ENCODE results near the gene INTS3. TPM values are rescaled to one million over a fixed set of nuclear protein-coding genes. Genes with fewer than 3 reads are reported as not detected.
A peak's percentile ranks its signal among the peaks of the same experiment; 100 is the strongest.

The INTS3 gene
- total RNA-seq, 2 donors from 2014 or later: 49.5 to 103 TPM

GRCh38 chr1:153790313-153790965, 62.6 kb downstream of the INTS3 start:
- Mint-ChIP-seq H3K4me1 (peaks cover 9% of the 10 kb centered on the region), H3K36me3 (ENCODE audit: low read depth) (no peaks in the 10 kb centered on the region), H3K9me3 (no peaks in the 10 kb centered on the region), H3K4me3 (peak overlapping the region; percentile 46), H3K27ac (peak overlapping the region; percentile 15), H3K27me3 (peaks cover 8% of the 10 kb centered on the region)
- no peak for ATAC-seq (replicated peaks)

- H3K36me3 Mint-ChIP-seq (ENCODE audit: low read depth): no peaks in the 10 kb centered on the region
- ATAC-seq (replicated peaks): peak; percentile 90
- peak overlapping the region; percentile 46 for H3K4me3 Mint-ChIP-seq
- no peaks in the 10 kb centered on the region for H3K9me3 Mint-ChIP-seq
- H3K27me3 Mint-ChIP-seq: peaks cover 8% of the 10 kb centered on the region
- H3K4me1 Mint-ChIP-seq: peaks cover 9% of the 10 kb centered on the region
- H3K27ac Mint-ChIP-seq: peak overlapping the region; percentile 15
Measured at GRCh38 chr1:153790966-153791647, 63.3 kb downstream of the INTS3 start.

GRCh38 chr1:153791648-153792253, 63.9 kb downstream of the INTS3 start:
- H3K4me3 Mint-ChIP-seq: peak overlapping the region; percentile 46
- no peaks in the 10 kb centered on the region for H3K36me3 Mint-ChIP-seq (ENCODE audit: low read depth)
- H3K27ac Mint-ChIP-seq: no peak overlapping the region
- peak; percentile 73 for ATAC-seq (replicated peaks)
- H3K9me3 Mint-ChIP-seq: no peaks in the 10 kb centered on the region
- H3K27me3 Mint-ChIP-seq: peaks cover 8% of the 10 kb centered on the region
- H3K4me1 Mint-ChIP-seq: peaks cover 9% of the 10 kb centered on the region

GRCh38 chr1:153792631-153793041, 64.8 kb downstream of the INTS3 start:
- ATAC-seq (replicated peaks): no peak

GRCh38 chr1:153793261-153793972, 65.6 kb downstream of the INTS3 start:
- H3K9me3 Mint-ChIP-seq: no peaks in the 10 kb centered on the region
- no peak overlapping the region for H3K4me3 Mint-ChIP-seq
- no peak overlapping the region for H3K27ac Mint-ChIP-seq
- H3K4me1 Mint-ChIP-seq: peaks cover 9% of the 10 kb centered on the region
- no peaks in the 10 kb centered on the region for H3K27me3 Mint-ChIP-seq
- no peaks in the 10 kb centered on the region for H3K36me3 Mint-ChIP-seq (ENCODE audit: low read depth)
- no peak for ATAC-seq (replicated peaks)

More at GRCh38 chr1:153792631-153793041, 64.8 kb downstream of the INTS3 start:
- peaks cover 9% of the 10 kb centered on the region for H3K4me1 Mint-ChIP-seq
- peak overlapping the region; percentile 32 for H3K27ac Mint-ChIP-seq
- no peak overlapping the region for H3K4me3 Mint-ChIP-seq
- no peaks in the 10 kb centered on the region for H3K36me3 Mint-ChIP-seq (ENCODE audit: low read depth)
- peaks cover 5% of the 10 kb centered on the region for H3K27me3 Mint-ChIP-seq
- H3K9me3 Mint-ChIP-seq: no peaks in the 10 kb centered on the region

GRCh38 chr1:153793973-153794615, 66.2 kb downstream of the INTS3 start:
- ATAC-seq (replicated peaks): no peak
- H3K27ac Mint-ChIP-seq: no peak overlapping the region
- H3K4me3 Mint-ChIP-seq: no peak overlapping the region
- peaks cover 9% of the 10 kb centered on the region for H3K4me1 Mint-ChIP-seq
- no peaks in the 10 kb centered on the region for H3K36me3 Mint-ChIP-seq (ENCODE audit: low read depth)
- no peaks in the 10 kb centered on the region for H3K27me3 Mint-ChIP-seq
- H3K9me3 Mint-ChIP-seq: no peaks in the 10 kb centered on the region

- no peak for ATAC-seq (replicated peaks)
- no peak overlapping the region for H3K27ac Mint-ChIP-seq
Measured at GRCh38 chr1:153794624-153795329, 66.9 kb downstream of the INTS3 start.

GRCh38 chr1:153795330-153795837, 67.5 kb downstream of the INTS3 start:
- Mint-ChIP-seq H3K4me3 (no peak overlapping the region), H3K27me3 (no peaks in the 10 kb centered on the region), H3K27ac (no peak overlapping the region), H3K4me1 (peaks cover 4% of the 10 kb centered on the region), H3K36me3 (ENCODE audit: low read depth) (no peaks in the 10 kb centered on the region), H3K9me3 (no peaks in the 10 kb centered on the region)
- ATAC-seq (replicated peaks): no peak

More at GRCh38 chr1:153794624-153795329, 66.9 kb downstream of the INTS3 start:
- Mint-ChIP-seq H3K4me3 (no peak overlapping the region), H3K4me1 (peaks cover 8% of the 10 kb centered on the region), H3K27me3 (no peaks in the 10 kb centered on the region), H3K36me3 (ENCODE audit: low read depth) (no peaks in the 10 kb centered on the region), H3K9me3 (no peaks in the 10 kb centered on the region)

- no peak overlapping the region for H3K27ac Mint-ChIP-seq
- H3K4me3 Mint-ChIP-seq: no peak overlapping the region
- no peaks in the 10 kb centered on the region for H3K27me3 Mint-ChIP-seq
- no peaks in the 10 kb centered on the region for H3K9me3 Mint-ChIP-seq
- H3K36me3 Mint-ChIP-seq (ENCODE audit: low read depth): no peaks in the 10 kb centered on the region
- no peak for ATAC-seq (replicated peaks)
- no peaks in the 10 kb centered on the region for H3K4me1 Mint-ChIP-seq
Measured at GRCh38 chr1:153795934-153796785, 68.3 kb downstream of the INTS3 start.

GRCh38 chr1:153796786-153797659, 69.2 kb downstream of the INTS3 start:
- Mint-ChIP-seq H3K4me3 (no peak overlapping the region), H3K9me3 (no peaks in the 10 kb centered on the region), H3K36me3 (ENCODE audit: low read depth) (no peaks in the 10 kb centered on the region), H3K27me3 (no peaks in the 10 kb centered on the region), H3K4me1 (peaks cover 2% of the 10 kb centered on the region), H3K27ac (no peak overlapping the region)
- peak; percentile 89 for ATAC-seq (replicated peaks)

- H3K4me3 Mint-ChIP-seq: no peak overlapping the region
- ATAC-seq (replicated peaks): no peak
- no peaks in the 10 kb centered on the region for H3K27me3 Mint-ChIP-seq
- H3K9me3 Mint-ChIP-seq: no peaks in the 10 kb centered on the region
- H3K4me1 Mint-ChIP-seq: peaks cover 5% of the 10 kb centered on the region
- H3K27ac Mint-ChIP-seq: peak overlapping the region; percentile 24
- H3K36me3 Mint-ChIP-seq (ENCODE audit: low read depth): no peaks in the 10 kb centered on the region
Measured at GRCh38 chr1:153798468-153798780, 70.6 kb downstream of the INTS3 start.

- Mint-ChIP-seq H3K4me1 (peaks cover 9% of the 10 kb centered on the region), H3K27ac (no peak overlapping the region), H3K4me3 (no peak overlapping the region), H3K27me3 (no peaks in the 10 kb centered on the region), H3K9me3 (no peaks in the 10 kb centered on the region), H3K36me3 (ENCODE audit: low read depth) (no peaks in the 10 kb centered on the region)
- no peak for ATAC-seq (replicated peaks)
Measured at GRCh38 chr1:153799016-153799415, 71.2 kb downstream of the INTS3 start.

All from activated T-helper 17 cell treated with anti-CD3 and anti-CD28 coated beads, Interleukin-2, amount 50 U/mL, for 72 hours (primary cell).